Lower lobe of right lung (tissue), 2 donors: ENCODE data around the gene GRIK4. TPM values are rescaled to one million over a fixed set of nuclear protein-coding genes. Genes with fewer than 3 reads are reported as not detected.

Experiments
- ATAC-seq, 2 donors: fragments of 200-7000 bp; cut with Tn5 transposase; one replicate each; pipeline ENCODE4 v1.9.1; 2020 to 2022; ENCODE audit warnings: mild to moderate bottlenecking in 2 of 2, moderate library complexity in 2 of 2
- DNase-seq: peaks from one replicate; pipeline ENCODE4 v3.0.0-alpha.2; 2020
- H3K27ac ChIP-seq: fragments of 200-600 bp; one replicate; pipeline ENCODE4 v1.8.0; 2022
- H3K27me3 ChIP-seq: fragments of 200-600 bp; one replicate; pipeline ENCODE4 v1.8.0; 2022; ENCODE audit warnings: low read depth
- H3K36me3 ChIP-seq: fragments of 200-600 bp; one replicate; pipeline ENCODE4 v1.8.0; 2022; ENCODE audit warnings: mild to moderate bottlenecking
- H3K4me1 ChIP-seq: fragments of 200-600 bp; one replicate; pipeline ENCODE4 v1.8.0; 2022
- H3K4me3 ChIP-seq: fragments of 200-600 bp; one replicate; pipeline ENCODE4 v1.8.0; 2022; ENCODE audit warnings: mild to moderate bottlenecking
- H3K9me3 ChIP-seq: fragments of 200-600 bp; one replicate; pipeline ENCODE4 v1.8.0; 2022
- intact Hi-C: fragments of 100-400 bp; cut with DNase I; formaldehyde crosslinking; loops from one replicate; pipeline ENCODE4 v1.11.0; 2022
- total RNA-seq: library from RNA; stranded (reverse); fragmentation: NEBNext Ultra II Directional; extraction: Animal tissue kit (Norgen Biotek cat#: 25700); gene quantifications from one replicate; pipeline ENCODE4 v1.2.1, GENCODE V29; 2021
- TF ChIP-seq, protein P1 (sequence below): fragments of 200-600 bp; IDR thresholded peaks from one replicate; pipeline ENCODE4 v1.8.0; 2022; ENCODE audit warnings: antibody characterized with exemption, mild to moderate bottlenecking
- donor health status: DM: no; HTN: yes; CAD: no; lungs with severe emphysema.

Gene GRIK4
- total RNA-seq, 1 donor from 2014 or later = 2.2 TPM

GRCh38 chr11:120714438-120714837 lies 202.9 kb downstream of the GRIK4 start:
- Histone ChIP-seq H3K9me3 (no peaks in the 10 kb centered on the region), H3K4me3 (no peak overlapping the region), H3K27me3 (no peaks in the 10 kb centered on the region), H3K36me3 (no peaks in the 10 kb centered on the region), H3K4me1 (peaks cover 12% of the 10 kb centered on the region), H3K27ac (no peak overlapping the region)
- TF ChIP-seq, protein P1, sequence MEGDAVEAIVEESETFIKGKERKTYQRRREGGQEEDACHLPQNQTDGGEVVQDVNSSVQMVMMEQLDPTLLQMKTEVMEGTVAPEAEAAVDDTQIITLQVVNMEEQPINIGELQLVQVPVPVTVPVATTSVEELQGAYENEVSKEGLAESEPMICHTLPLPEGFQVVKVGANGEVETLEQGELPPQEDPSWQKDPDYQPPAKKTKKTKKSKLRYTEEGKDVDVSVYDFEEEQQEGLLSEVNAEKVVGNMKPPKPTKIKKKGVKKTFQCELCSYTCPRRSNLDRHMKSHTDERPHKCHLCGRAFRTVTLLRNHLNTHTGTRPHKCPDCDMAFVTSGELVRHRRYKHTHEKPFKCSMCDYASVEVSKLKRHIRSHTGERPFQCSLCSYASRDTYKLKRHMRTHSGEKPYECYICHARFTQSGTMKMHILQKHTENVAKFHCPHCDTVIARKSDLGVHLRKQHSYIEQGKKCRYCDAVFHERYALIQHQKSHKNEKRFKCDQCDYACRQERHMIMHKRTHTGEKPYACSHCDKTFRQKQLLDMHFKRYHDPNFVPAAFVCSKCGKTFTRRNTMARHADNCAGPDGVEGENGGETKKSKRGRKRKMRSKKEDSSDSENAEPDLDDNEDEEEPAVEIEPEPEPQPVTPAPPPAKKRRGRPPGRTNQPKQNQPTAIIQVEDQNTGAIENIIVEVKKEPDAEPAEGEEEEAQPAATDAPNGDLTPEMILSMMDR = no peak
- DNase-seq (no peak), ATAC-seq (no peak)
- intact Hi-C loops = no loop called here

GRCh38 chr11:120715239-120715638 lies 203.7 kb downstream of the GRIK4 start:
- H3K27ac ChIP-seq = no peak overlapping the region
- no peaks in the 10 kb centered on the region for H3K9me3 ChIP-seq
- DNase-seq (no peak), ATAC-seq (no peak)
- H3K36me3 ChIP-seq = no peaks in the 10 kb centered on the region
- H3K4me3 ChIP-seq = peak overlapping the region; percentile 16
- intact Hi-C loops = no loop called here
- H3K27me3 ChIP-seq = no peaks in the 10 kb centered on the region
- H3K4me1 ChIP-seq = peaks cover 10% of the 10 kb centered on the region
- TF ChIP-seq, protein P1 = peak; percentile 33

DNA sequence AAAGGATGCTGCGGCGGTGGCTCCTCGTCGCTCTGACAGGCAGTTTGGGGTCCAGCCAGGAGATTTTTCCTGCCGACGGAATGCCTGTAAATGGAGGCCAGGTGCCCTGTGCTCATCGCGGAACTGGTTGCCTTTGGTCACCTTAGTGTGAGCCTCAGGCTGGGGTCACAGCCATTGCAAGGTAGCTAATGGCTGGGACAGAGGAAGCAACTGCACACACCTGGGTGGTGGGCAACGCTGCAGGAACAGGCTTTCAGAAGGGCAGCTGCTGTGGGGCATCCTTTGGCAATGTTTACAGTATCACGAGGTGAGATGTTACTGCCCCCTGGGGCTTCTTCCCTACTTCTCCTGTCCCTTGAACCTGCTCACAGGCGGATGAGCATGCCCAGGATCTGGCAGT lies 205.5 kb downstream of the GRIK4 start:
- no peaks in the 10 kb centered on the region for H3K4me1 ChIP-seq
- no peak overlapping the region for H3K27ac ChIP-seq
- H3K36me3 ChIP-seq = no peaks in the 10 kb centered on the region
- TF ChIP-seq, protein P1 = no peak
- H3K4me3 ChIP-seq = no peak overlapping the region
- H3K9me3 ChIP-seq = no peaks in the 10 kb centered on the region
- intact Hi-C loops = no loop called here
- no peaks in the 10 kb centered on the region for H3K27me3 ChIP-seq
- ATAC-seq = no peak
- no peak for DNase-seq

DNA sequence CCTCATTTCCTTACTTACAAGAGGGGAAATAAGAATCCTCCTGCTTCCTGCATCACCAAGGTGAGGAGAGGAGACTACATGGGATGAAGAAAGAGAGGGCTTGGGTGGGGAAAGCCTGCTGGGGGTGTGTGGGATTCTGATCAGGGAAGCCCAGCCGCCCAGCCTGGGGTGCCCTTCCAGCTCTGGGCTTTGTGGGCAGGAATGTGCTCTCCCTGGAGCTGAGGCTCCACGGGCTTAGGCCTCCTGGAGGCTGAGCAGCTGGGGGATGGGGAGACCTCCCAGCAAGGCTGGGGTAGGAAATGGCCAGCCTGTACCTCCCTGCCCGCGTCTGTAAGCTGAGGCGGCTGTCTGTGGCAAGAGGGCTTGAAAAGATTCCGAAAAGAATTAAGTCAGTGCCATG lies 206.1 kb downstream of the GRIK4 start:
- no peak for DNase-seq

GRCh38 chr11:120718171-120718570 lies 206.6 kb downstream of the GRIK4 start:
- ATAC-seq = no peak
- intact Hi-C loops = no loop called here
- no peak overlapping the region for H3K27ac ChIP-seq

More for the DNA sequence above, 206.1 kb downstream of the GRIK4 start:
- H3K9me3 ChIP-seq = no peaks in the 10 kb centered on the region
- H3K27me3 ChIP-seq = no peaks in the 10 kb centered on the region
- no peaks in the 10 kb centered on the region for H3K4me1 ChIP-seq
- H3K4me3 ChIP-seq = no peak overlapping the region
- intact Hi-C loops = no loop called here
- TF ChIP-seq, protein P1 = no peak
- H3K27ac ChIP-seq = no peak overlapping the region
- ATAC-seq = no peak
- no peaks in the 10 kb centered on the region for H3K36me3 ChIP-seq

More at GRCh38 chr11:120718171-120718570, 206.6 kb downstream of the GRIK4 start:
- Histone ChIP-seq H3K36me3 (no peaks in the 10 kb centered on the region), H3K9me3 (no peaks in the 10 kb centered on the region), H3K4me1 (no peaks in the 10 kb centered on the region), H3K27me3 (no peaks in the 10 kb centered on the region), H3K4me3 (no peak overlapping the region)
- no peak for DNase-seq
- TF ChIP-seq, protein P1 = no peak
